Ascending aorta (tissue), 2 donors: Measurements from ENCODE around the gene MYORG. TPM values are rescaled to one million over a fixed set of nuclear protein-coding genes. Genes with fewer than 3 reads are reported as not detected.
"Not testable (repeated sequence)": the region's sequence is repeated elsewhere in the genome, so short reads cannot be mapped to it uniquely, and the experiment has no call there.

Experiments
- DNase-seq, 2 donors: peaks; one replicate each; pipeline ENCODE4 v3.0.0-alpha.2; 2019; ENCODE audit warnings: low spot score in 2 of 2
- H3K27ac ChIP-seq, 2 donors: fragments of 200-600 bp; sonication (generic); one replicate each; pipeline ENCODE4 v1.5.1; 2016 to 2017; ENCODE audit warnings: mild to moderate bottlenecking in 1 of 2
- H3K27me3 ChIP-seq: fragments of 200-600 bp; sonication (generic); one replicate; pipeline ENCODE4 v1.5.1; 2017
- H3K36me3 ChIP-seq, 2 donors: fragments of 200-600 bp; sonication (generic); one replicate each; pipeline ENCODE4 v1.5.1; 2016
- H3K4me1 ChIP-seq, 2 donors: fragments of 200-600 bp; sonication (generic); one replicate each; pipeline ENCODE4 v1.5.1; 2016 to 2017; ENCODE audit warnings: mild to moderate bottlenecking in 1 of 2
- H3K4me3 ChIP-seq, 2 donors: fragments of 200-600 bp; sonication (generic); one replicate each; pipeline ENCODE4 v1.5.1; 2016 to 2017; ENCODE audit warnings: mild to moderate bottlenecking in 1 of 2
- H3K9me3 ChIP-seq, 2 donors: fragments of 200-600 bp; sonication (generic); one replicate each; pipeline ENCODE4 v1.5.1; 2016
- intact Hi-C: fragments of 100-400 bp; cut with DNase I; formaldehyde crosslinking; loops from one replicate; pipeline ENCODE4 v1.15.1; 2023
- total RNA-seq: library from RNA; depleted of rRNA; stranded (reverse); fragments of >200 nt; gene quantifications from one replicate; pipeline ENCODE4 v1.1.0, GENCODE V29; 2016
- TF ChIP-seq, protein P1 (sequence below), 3 experiments: fragments of 200-600 bp in 2 of 3; fragments of 450-650 bp in 1 of 3; sonication (generic) in 2 of 3; IDR thresholded peaks; one replicate each; pipeline ENCODE4 v1.5.1; 2016 to 2019; ENCODE audit warnings: antibody characterized with exemption in 3 of 3, mild to moderate bottlenecking in 1 of 3, moderate library complexity in 1 of 3

MYORG gene
- total RNA-seq, 1 donor from 2014 or later: 11.0 TPM

DNA sequence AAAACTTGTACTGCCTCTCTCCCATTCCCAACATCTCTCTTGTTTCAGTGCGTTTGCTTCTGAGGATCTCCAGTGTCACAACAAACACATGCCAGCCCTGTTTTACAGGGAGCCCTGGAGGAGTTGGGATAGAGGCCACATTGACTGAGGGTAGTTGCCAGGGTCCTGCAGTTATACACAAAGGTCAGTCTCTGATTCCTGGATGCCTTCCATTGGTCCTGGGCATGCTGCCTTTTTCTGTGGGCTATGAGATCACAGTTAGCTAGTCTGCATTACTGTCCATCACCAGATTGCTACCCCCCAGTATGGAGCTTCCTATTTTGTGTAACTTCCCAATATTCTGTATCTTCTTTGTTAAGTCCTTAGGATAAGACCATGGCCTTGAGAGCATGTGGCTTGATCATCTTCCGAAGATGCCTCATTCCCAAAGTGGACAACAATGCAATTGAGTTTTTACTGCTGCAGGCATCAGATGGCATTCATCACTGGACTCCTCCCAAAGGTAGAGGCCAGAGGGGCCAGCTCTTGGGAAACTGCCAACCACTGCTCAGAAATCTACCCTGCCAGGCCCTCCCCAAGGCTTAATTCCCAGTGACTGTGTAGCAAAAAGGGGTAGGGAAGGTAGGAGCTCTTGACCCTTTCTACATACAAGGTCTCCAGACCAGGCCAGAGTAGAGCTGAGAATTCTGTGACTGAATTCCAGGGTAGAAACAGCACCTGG lies 37.9 kb downstream of the MYORG start:
- no peak for DNase-seq
- Histone ChIP-seq H3K4me3 (no peak overlapping the region), H3K27ac (no peak overlapping the region), H3K27me3 (no peaks in the 10 kb centered on the region), H3K9me3 (no peaks in the 10 kb centered on the region), H3K4me1 (peaks cover 9 to 17% of the 10 kb centered on the region in 2 donors), H3K36me3 (peaks cover 5 to 25% of the 10 kb centered on the region in 2 donors)
- TF ChIP-seq, protein P1, sequence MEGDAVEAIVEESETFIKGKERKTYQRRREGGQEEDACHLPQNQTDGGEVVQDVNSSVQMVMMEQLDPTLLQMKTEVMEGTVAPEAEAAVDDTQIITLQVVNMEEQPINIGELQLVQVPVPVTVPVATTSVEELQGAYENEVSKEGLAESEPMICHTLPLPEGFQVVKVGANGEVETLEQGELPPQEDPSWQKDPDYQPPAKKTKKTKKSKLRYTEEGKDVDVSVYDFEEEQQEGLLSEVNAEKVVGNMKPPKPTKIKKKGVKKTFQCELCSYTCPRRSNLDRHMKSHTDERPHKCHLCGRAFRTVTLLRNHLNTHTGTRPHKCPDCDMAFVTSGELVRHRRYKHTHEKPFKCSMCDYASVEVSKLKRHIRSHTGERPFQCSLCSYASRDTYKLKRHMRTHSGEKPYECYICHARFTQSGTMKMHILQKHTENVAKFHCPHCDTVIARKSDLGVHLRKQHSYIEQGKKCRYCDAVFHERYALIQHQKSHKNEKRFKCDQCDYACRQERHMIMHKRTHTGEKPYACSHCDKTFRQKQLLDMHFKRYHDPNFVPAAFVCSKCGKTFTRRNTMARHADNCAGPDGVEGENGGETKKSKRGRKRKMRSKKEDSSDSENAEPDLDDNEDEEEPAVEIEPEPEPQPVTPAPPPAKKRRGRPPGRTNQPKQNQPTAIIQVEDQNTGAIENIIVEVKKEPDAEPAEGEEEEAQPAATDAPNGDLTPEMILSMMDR (IDR thresholded peaks at IDR 0.05): no peak
- intact Hi-C loops: loop anchor here (10.0 kb wide), 1 partner anchor 166 kb away; no protein-coding TSS in a partner anchor

DNA sequence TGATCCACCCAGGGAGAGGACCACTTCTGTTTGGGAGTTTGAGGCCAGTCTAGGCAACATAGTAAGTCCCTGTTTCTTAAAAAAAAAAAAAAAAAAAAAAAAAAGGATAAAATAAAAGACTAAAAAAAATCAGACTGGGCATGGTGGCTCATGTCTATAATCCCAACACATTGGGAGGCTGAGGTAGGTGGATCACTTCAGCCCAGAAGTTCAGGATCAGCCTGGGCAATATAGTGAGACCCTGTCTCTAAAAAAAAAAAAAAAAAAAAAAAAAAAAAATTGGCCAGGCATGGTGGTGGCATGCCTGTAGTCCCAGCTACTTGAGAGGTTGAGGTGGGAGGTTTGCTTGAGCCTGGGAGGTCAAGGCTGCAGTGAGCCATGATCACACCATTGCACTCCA lies 38.6 kb downstream of the MYORG start:
- intact Hi-C loops: loop anchor here (10.0 kb wide), 1 partner anchor 167 kb away; no protein-coding TSS in a partner anchor

DNA sequence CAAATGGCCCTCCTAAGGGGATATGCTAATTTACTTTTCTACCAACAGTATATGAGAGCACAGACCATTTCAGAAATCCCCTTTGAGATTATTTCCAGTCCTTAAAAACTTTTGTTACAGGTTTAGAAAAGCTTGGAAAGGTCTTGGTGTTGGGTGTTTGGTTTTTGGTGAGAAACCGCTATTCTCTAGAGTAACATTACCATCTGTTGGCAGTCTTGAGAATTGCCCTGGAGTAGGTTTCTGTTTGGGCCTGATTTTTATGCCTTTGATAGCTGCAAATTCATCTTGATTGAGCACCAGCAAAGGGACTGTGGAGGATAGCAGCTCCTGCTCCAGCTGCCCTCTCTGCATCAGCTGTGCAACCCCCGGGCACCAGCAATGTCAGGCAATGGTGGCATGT lies 39.3 kb downstream of the MYORG start:
- H3K9me3 ChIP-seq: no peaks in the 10 kb centered on the region
- intact Hi-C loops: loop anchor here (10.0 kb wide), 1 partner anchor 167 kb away; no protein-coding TSS in a partner anchor
- no peak overlapping the region for H3K4me3 ChIP-seq
- DNase-seq: no peak
- TF ChIP-seq, protein P1 (IDR thresholded peaks at IDR 0.05): no peak
- no peaks in the 10 kb centered on the region for H3K27me3 ChIP-seq
- H3K27ac ChIP-seq: no peak overlapping the region
- peaks cover 5 to 25% of the 10 kb centered on the region in 2 donors for H3K36me3 ChIP-seq
- H3K4me1 ChIP-seq: peaks cover under 1 to 6% of the 10 kb centered on the region in 2 donors

More for the DNA sequence above, 38.6 kb downstream of the MYORG start:
- Histone ChIP-seq H3K4me1 (peaks cover 4 to 11% of the 10 kb centered on the region in 2 donors), H3K36me3 (peaks cover 5 to 25% of the 10 kb centered on the region in 2 donors)
- not testable (repeated sequence) for DNase-seq, H3K27me3 ChIP-seq, H3K27ac ChIP-seq, H3K9me3 ChIP-seq, H3K4me3 ChIP-seq

DNA sequence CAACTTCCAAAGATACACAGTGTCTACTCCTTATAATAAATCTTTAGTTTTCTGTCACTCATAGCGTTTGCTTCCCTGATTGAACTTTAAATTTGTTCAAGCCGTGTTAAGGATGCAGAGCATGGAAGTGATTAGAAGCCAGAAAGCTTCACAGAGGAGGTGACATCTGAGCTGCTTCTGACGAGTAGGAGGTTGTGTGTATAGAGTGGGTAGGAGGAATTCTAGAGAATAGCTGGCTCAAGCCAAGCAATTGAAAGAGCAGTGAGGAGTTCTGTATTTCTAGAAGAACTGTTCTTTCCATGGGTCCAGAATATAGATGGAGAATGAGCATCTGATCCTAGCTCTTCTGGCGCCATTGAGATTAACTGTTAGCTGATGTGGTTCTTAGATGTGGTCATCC lies 41.3 kb downstream of the MYORG start:
- Histone ChIP-seq H3K27ac (no peak overlapping the region), H3K4me1 (peaks cover 0 to 2% of the 10 kb centered on the region in 2 donors)
- intact Hi-C loops: loop anchor here (10.0 kb wide), 1 partner anchor 169 kb away; no protein-coding TSS in a partner anchor

GRCh38 chr9:34334916-34335315 lies 41.8 kb downstream of the MYORG start:
- intact Hi-C loops: loop anchor here (10.0 kb wide), 1 partner anchor 170 kb away; no protein-coding TSS in a partner anchor
- TF ChIP-seq, protein P1 (IDR thresholded peaks at IDR 0.05): no peak
- Histone ChIP-seq H3K27ac (no peak overlapping the region), H3K36me3 (peaks cover 0 to 14% of the 10 kb centered on the region in 2 donors), H3K4me3 (no peak overlapping the region), H3K9me3 (no peaks in the 10 kb centered on the region), H3K27me3 (no peaks in the 10 kb centered on the region), H3K4me1 (peaks cover 0 to 5% of the 10 kb centered on the region in 2 donors)
- DNase-seq: no peak

More for the DNA sequence above, 41.3 kb downstream of the MYORG start:
- Histone ChIP-seq H3K9me3 (no peaks in the 10 kb centered on the region), H3K27me3 (no peaks in the 10 kb centered on the region), H3K36me3 (peaks cover 4 to 18% of the 10 kb centered on the region in 2 donors), H3K4me3 (no peak overlapping the region)
- DNase-seq: no peak
- TF ChIP-seq, protein P1 (IDR thresholded peaks at IDR 0.05): no peak

DNA sequence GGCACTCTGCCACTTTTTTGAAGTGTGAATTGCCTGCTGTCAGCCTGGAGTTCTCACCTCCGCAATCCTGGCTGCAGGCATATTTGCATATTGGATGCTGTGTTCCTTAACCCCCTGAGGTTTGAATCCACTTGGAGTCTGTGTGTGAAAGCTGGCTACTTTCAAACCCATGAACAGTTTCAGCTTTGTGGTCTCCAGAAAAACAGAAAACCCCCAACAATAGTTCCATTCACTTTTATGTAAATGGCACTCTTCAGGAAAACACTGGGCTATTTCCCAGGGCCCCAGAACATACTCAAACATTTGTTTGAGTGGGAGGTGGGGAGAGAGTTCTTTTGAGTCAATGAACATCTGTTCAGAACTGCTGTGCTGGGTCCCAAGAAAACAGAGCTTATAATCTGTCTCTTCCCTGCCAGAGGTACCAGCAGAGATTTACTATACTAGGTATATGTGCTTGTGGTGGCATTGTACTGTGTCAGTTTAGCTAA lies 42.3 kb downstream of the MYORG start:
- TF ChIP-seq, protein P1 (IDR thresholded peaks at IDR 0.05): no peak
- no peak for DNase-seq
- Histone ChIP-seq H3K9me3 (no peaks in the 10 kb centered on the region), H3K36me3 (peaks cover 0 to 8% of the 10 kb centered on the region in 2 donors), H3K27ac (no peak overlapping the region), H3K27me3 (no peaks in the 10 kb centered on the region), H3K4me1 (peaks cover 0 to 5% of the 10 kb centered on the region in 2 donors), H3K4me3 (no peak overlapping the region)
- intact Hi-C loops: loop anchor here (10.0 kb wide), 1 partner anchor 170 kb away; no protein-coding TSS in a partner anchor
